ENCODE data around the gene ALG3. TPM values are rescaled to one million over a fixed set of nuclear protein-coding genes. Genes with fewer than 3 reads are reported as not detected.

The ALG3 gene
- total and polyA plus RNA-seq, 2 donors (not counting 3 experiments of a cell fraction or from before 2014, with no cell fraction given), result 42.9 to 99.9 TPM

DNA sequence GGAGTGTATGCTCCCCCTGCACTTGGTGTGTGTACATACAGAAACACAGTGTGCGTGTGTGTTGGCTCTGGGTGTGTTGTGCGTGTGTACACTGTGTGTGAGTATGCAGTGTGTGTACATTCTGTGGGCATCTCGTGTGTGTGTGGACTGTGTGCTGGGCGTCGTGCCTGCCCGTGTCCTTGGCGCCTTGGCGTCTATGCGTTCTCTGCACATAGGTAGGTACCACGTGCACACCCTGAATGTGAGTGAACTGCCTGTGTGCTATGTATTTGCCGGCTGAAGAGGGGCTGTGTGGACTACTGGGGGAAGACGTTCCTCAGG lies 26.6 kb upstream of the ALG3 start:
- Histone ChIP-seq H3K9me3 (replicated peaks; ENCODE audit: control insufficient read depth, insufficient read depth, low read length) (no peaks in the 10 kb centered on the region), H3K4me1 (ENCODE audit: control insufficient read depth, extremely low read depth, insufficient read depth, low read length) (no peaks in the 10 kb centered on the region), H3K79me2 (ENCODE audit: control insufficient read depth, insufficient read depth, low read length) (no peaks in the 10 kb centered on the region), H3K4me3 (replicated peaks in 1 of 3; ENCODE audit: insufficient read depth in 1 of 3, low read depth in 1 of 3, low read length in 3 of 3) (no peak overlapping the region), H3K36me3 (ENCODE audit: control insufficient read depth in 2 of 2, extremely low read depth in 1 of 2, insufficient read depth in 2 of 2, low read length in 2 of 2) (no peaks in the 10 kb centered on the region), H3K9ac (replicated peaks; ENCODE audit: extremely low read depth, insufficient read depth, low read length) (no peak overlapping the region), H3K27me3 (ENCODE audit: control insufficient read depth in 2 of 2, insufficient read depth in 2 of 2, low read length in 2 of 2) (peaks cover 28 to 38% of the 10 kb centered on the region in 2 experiments), H2AFZ (ENCODE audit: low read depth, low read length) (no peak overlapping the region), H3K27ac (ENCODE audit: insufficient read depth, low read depth, low read length) (no peak overlapping the region), H4K20me1 (replicated peaks; ENCODE audit: control insufficient read depth, extremely low read depth, insufficient read depth, low read length) (no peaks in the 10 kb centered on the region), H3K4me2 (ENCODE audit: insufficient read depth, low read length) (no peak overlapping the region), H3K9me1 (replicated peaks; ENCODE audit: control insufficient read depth, extremely low read depth, insufficient read depth, low read length) (no peaks in the 10 kb centered on the region)
- TF ChIP-seq JUN (IDR thresholded peaks at IDR 0.05; ENCODE audit: borderline replicate concordance, insufficient read depth, insufficient read length, low read depth) (no peak), POLR2A (IDR thresholded peaks at IDR 0.05; ENCODE audit: low read depth, low read length) (no peak), EZH2 (IDR thresholded peaks at IDR 0.05; ENCODE audit: borderline replicate concordance, low read depth, low read length, severe bottlenecking) (no peak), MYC (IDR thresholded peaks at IDR 0.05; ENCODE audit: low read depth, low read length) (no peak), FOS (IDR thresholded peaks at IDR 0.05; ENCODE audit: borderline replicate concordance, insufficient read depth, low read length) (no peak), POLR2AphosphoS5 (IDR thresholded peaks at IDR 0.05; ENCODE audit: insufficient read depth, low read depth, low read length) (no peak), GATA2 (IDR thresholded peaks at IDR 0.05; ENCODE audit: insufficient read depth, insufficient read length, low read depth, low read length) (no peak), MAX (IDR thresholded peaks at IDR 0.05; ENCODE audit: insufficient read depth, insufficient read length) (no peak)
- TF ChIP-seq, protein P1, sequence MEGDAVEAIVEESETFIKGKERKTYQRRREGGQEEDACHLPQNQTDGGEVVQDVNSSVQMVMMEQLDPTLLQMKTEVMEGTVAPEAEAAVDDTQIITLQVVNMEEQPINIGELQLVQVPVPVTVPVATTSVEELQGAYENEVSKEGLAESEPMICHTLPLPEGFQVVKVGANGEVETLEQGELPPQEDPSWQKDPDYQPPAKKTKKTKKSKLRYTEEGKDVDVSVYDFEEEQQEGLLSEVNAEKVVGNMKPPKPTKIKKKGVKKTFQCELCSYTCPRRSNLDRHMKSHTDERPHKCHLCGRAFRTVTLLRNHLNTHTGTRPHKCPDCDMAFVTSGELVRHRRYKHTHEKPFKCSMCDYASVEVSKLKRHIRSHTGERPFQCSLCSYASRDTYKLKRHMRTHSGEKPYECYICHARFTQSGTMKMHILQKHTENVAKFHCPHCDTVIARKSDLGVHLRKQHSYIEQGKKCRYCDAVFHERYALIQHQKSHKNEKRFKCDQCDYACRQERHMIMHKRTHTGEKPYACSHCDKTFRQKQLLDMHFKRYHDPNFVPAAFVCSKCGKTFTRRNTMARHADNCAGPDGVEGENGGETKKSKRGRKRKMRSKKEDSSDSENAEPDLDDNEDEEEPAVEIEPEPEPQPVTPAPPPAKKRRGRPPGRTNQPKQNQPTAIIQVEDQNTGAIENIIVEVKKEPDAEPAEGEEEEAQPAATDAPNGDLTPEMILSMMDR (IDR thresholded peaks at IDR 0.05; ENCODE audit: extremely low read depth in 1 of 2, insufficient read depth in 1 of 2, low read depth in 1 of 2, low read length in 2 of 2), result no peak
- intact Hi-C loops (cut with micrococcal nuclease) (no loop called here), dilution Hi-C loops (cut with MboI; ENCODE audit: extremely low pct_ligation_motif_present, low sequenced_read_pairs) (no loop called here)
- DNase-seq (ENCODE audit: low read depth, low spot score) (no peak), FAIRE-seq (no peak)
- ChIA-PET POLR2A (no interaction called here), CTCF (no interaction called here)
- no TSS peak for BruUV-seq (replicated peaks)

Data from endothelial cell of umbilical vein (primary cell).